ENCODE results near the gene SLC8B1.

GRCh38 chr12:113251404-113252070 is 83.4 kb downstream of the SLC8B1 start:
- TF ChIP-seq, protein P1, sequence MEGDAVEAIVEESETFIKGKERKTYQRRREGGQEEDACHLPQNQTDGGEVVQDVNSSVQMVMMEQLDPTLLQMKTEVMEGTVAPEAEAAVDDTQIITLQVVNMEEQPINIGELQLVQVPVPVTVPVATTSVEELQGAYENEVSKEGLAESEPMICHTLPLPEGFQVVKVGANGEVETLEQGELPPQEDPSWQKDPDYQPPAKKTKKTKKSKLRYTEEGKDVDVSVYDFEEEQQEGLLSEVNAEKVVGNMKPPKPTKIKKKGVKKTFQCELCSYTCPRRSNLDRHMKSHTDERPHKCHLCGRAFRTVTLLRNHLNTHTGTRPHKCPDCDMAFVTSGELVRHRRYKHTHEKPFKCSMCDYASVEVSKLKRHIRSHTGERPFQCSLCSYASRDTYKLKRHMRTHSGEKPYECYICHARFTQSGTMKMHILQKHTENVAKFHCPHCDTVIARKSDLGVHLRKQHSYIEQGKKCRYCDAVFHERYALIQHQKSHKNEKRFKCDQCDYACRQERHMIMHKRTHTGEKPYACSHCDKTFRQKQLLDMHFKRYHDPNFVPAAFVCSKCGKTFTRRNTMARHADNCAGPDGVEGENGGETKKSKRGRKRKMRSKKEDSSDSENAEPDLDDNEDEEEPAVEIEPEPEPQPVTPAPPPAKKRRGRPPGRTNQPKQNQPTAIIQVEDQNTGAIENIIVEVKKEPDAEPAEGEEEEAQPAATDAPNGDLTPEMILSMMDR (conservative IDR thresholded peaks at IDR 0.05) = no peak
- TF ChIP-seq EZH2 (IDR thresholded peaks at IDR 0.05; ENCODE audit: low read depth) = no peak
